ENCODE measurements around the gene SNX3. TPM values are rescaled to one million over a fixed set of nuclear protein-coding genes. Genes with fewer than 3 reads are reported as not detected.

Gene SNX3
- total RNA-seq, 2 experiments from 2014 or later = 75.0 to 81.6 TPM

GRCh38 chr6:108164815-108165706 lies 95.8 kb downstream of the SNX3 start:
- peaks cover 41% of the 10 kb centered on the region for H3K4me1 Mint-ChIP-seq
- no peaks in the 10 kb centered on the region for H3K9me3 Mint-ChIP-seq
- no peaks in the 10 kb centered on the region for H3K36me3 Mint-ChIP-seq
- DNase-seq = no peak
- H3K4me3 Mint-ChIP-seq = peak overlapping the region; percentile 60
- peak overlapping the region; percentile 35 for H3K27ac Mint-ChIP-seq
- H3K27me3 Mint-ChIP-seq = peaks cover 100% of the 10 kb centered on the region

GRCh38 chr6:108164543-108164814 lies 96.4 kb downstream of the SNX3 start:
- H3K9me3 Mint-ChIP-seq = no peaks in the 10 kb centered on the region
- H3K4me3 Mint-ChIP-seq = no peak overlapping the region
- H3K4me1 Mint-ChIP-seq = peaks cover 41% of the 10 kb centered on the region
- no peak overlapping the region for H3K27ac Mint-ChIP-seq
- peaks cover 100% of the 10 kb centered on the region for H3K27me3 Mint-ChIP-seq
- no peak for DNase-seq
- no peaks in the 10 kb centered on the region for H3K36me3 Mint-ChIP-seq

- Mint-ChIP-seq H3K27me3 (peaks cover 100% of the 10 kb centered on the region), H3K4me1 (peaks cover 37% of the 10 kb centered on the region)
Observed at GRCh38 chr6:108163644-108164542, 96.9 kb downstream of the SNX3 start.

GRCh38 chr6:108163267-108163643 lies 97.6 kb downstream of the SNX3 start:
- peaks cover 39% of the 10 kb centered on the region for H3K4me1 Mint-ChIP-seq
- H3K9me3 Mint-ChIP-seq = no peaks in the 10 kb centered on the region
- no peak overlapping the region for H3K27ac Mint-ChIP-seq
- DNase-seq = no peak
- H3K4me3 Mint-ChIP-seq = no peak overlapping the region
- peaks cover under 1% of the 10 kb centered on the region for H3K36me3 Mint-ChIP-seq
- H3K27me3 Mint-ChIP-seq = peaks cover 100% of the 10 kb centered on the region

More at GRCh38 chr6:108163644-108164542, 96.9 kb downstream of the SNX3 start:
- no peaks in the 10 kb centered on the region for H3K9me3 Mint-ChIP-seq
- H3K27ac Mint-ChIP-seq = no peak overlapping the region
- H3K36me3 Mint-ChIP-seq = no peaks in the 10 kb centered on the region
- no peak for DNase-seq
- no peak overlapping the region for H3K4me3 Mint-ChIP-seq

GRCh38 chr6:108161724-108162282 lies 99.0 kb downstream of the SNX3 start:
- Mint-ChIP-seq H3K27me3 (peaks cover 98% of the 10 kb centered on the region), H3K27ac (no peak overlapping the region), H3K4me1 (peaks cover 34% of the 10 kb centered on the region), H3K36me3 (peaks cover 3% of the 10 kb centered on the region), H3K4me3 (no peak overlapping the region), H3K9me3 (no peaks in the 10 kb centered on the region)
- DNase-seq = no peak

Other genes starting within 250 kb of the SNX3 start
- gene OSTM1, start 186.3 kb downstream of the SNX3 start, total RNA-seq = 10 to 100 TPM; 10.4 to 11.4 TPM
- gene NR2E1, start 95.0 kb downstream of the SNX3 start, total RNA-seq = not detected
- gene AFG1L, start 34.0 kb upstream of the SNX3 start, total RNA-seq = 1 to 10 TPM; 4.0 to 4.6 TPM